HepG2 (cell line): Measurements from ENCODE around the gene RSF1. TPM values are rescaled to one million over a fixed set of nuclear protein-coding genes. Genes with fewer than 3 reads are reported as not detected.

Source experiments
- AHR ChIP-seq: IDR thresholded peaks from 2 replicates; pipeline ENCODE4 v1.6.1; 2018; ENCODE audit warnings: missing genetic modification reagents, missing compliant biosample characterization
- REXO4 ChIP-seq: sonication (generic); formaldehyde crosslinking; IDR thresholded peaks from 2 replicates; pipeline ENCODE4 v1.8.0; 2022; ENCODE audit warnings: missing genetic modification reagents, mild to moderate bottlenecking, borderline replicate concordance
- RFX1 ChIP-seq: fragments of 450-650 bp; IDR thresholded peaks from 2 replicates; pipeline ENCODE4 v1.6.1; 2017
- SOX6 ChIP-seq, 2 experiments: fragments of 450-650 bp in 1 of 2; sonication (generic) in 1 of 2; formaldehyde crosslinking in 1 of 2; IDR thresholded peaks; 2 replicates each; pipeline versions ENCODE4 v1.4.0 to v1.6.1; 2017 to 2020; ENCODE audit warnings: antibody characterized with exemption in 1 of 2, mild to moderate bottlenecking in 1 of 2, missing genetic modification reagents in 1 of 2
- TEAD2 ChIP-seq: sonication (generic); formaldehyde crosslinking; IDR thresholded peaks from 2 replicates; pipeline ENCODE4 v1.9.0; 2021; ENCODE audit warnings: missing genetic modification reagents
- ZBTB8A ChIP-seq: sonication (generic); formaldehyde crosslinking; IDR thresholded peaks from 2 replicates; pipeline ENCODE4 v1.4.0; 2020; ENCODE audit warnings: mild to moderate bottlenecking, low read depth, missing genetic modification reagents, borderline replicate concordance
- ZNF354B ChIP-seq: sonication (generic); formaldehyde crosslinking; IDR thresholded peaks from 2 replicates; pipeline ENCODE4 v1.8.0; 2022; ENCODE audit warnings: mild to moderate bottlenecking, missing genetic modification reagents
- ZNF562 ChIP-seq: sonication (generic); formaldehyde crosslinking; IDR thresholded peaks from 2 replicates; pipeline ENCODE4 v1.8.0; 2022; ENCODE audit warnings: missing genetic modification reagents, borderline replicate concordance
- polyA plus RNA-seq, 8 experiments: library from polyadenylated mRNA; depleted of rRNA in 3 of 8; stranded (reverse) in 7 of 8; unstranded in 1 of 8; fragments of >200 nt; fragmentation: Illumina TruSeq in 4 of 8; extraction: Trizol in 4 of 8; gene quantifications; 2 replicates each; pipeline versions ENCODE4 v1.2.1 to v1.2.3, GENCODE V29; 2011 to 2016; ENCODE audit warnings: low read depth in 4 of 8, missing spikeins in 1 of 8, mixed read lengths in 1 of 8; ENCODE audit not compliant: insufficient read depth in 1 of 8
- total RNA-seq, 5 experiments: library from RNA; depleted of rRNA; stranded (reverse); fragments of >200 nt; fragmentation: Illumina TruSeq; extraction: Trizol; gene quantifications; 2 replicates each; pipeline ENCODE4 v1.2.3, GENCODE V29; 2016; ENCODE audit warnings: low read depth in 1 of 5
- TF ChIP-seq, protein P1 (sequence below): sonication (generic); formaldehyde crosslinking; IDR thresholded peaks from 2 replicates; pipeline ENCODE4 v1.9.0; 2021; ENCODE audit warnings: mild to moderate bottlenecking, missing genetic modification reagents
- TF ChIP-seq, protein P2 (sequence below), 2 experiments: fragments of 450-650 bp in 1 of 2; sonication (generic) in 1 of 2; formaldehyde crosslinking in 1 of 2; IDR thresholded peaks; 2 replicates each; pipeline versions ENCODE4 v1.6.1 to v1.8.0; 2016 to 2022; ENCODE audit warnings: antibody characterized with exemption in 1 of 2, mild to moderate bottlenecking in 1 of 2, missing genetic modification reagents in 1 of 2

RSF1 gene
- total and polyA plus RNA-seq, 2 of the 13 experiments (the other 11 are each of a cell fraction or from before 2014, with no cell fraction given), result 15.5 to 33.1 TPM

DNA sequence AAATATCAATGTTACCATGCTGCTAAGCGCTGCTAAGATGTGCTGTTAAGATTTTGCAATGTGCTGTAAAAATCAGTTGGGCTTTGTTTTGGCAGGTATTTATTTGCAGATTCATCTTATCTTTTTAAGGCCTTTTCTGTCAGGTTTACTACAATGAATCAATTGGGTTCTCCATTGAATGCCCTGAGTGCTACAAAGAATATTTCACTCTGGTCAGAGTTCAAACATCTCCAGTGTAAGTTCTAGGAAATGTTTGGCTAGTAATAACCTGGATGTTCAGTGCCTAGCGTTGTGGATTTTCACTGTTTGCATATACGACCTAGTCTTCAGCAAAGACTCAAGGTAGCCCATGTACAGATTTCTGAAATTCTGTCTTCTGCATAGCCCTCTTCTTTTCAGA lies 36.0 kb downstream of the RSF1 start (continued):
- no peak for TF ChIP-seq ZNF354B (CRISPR knock-in tag)
- no peak for TF ChIP-seq ZNF562 (CRISPR knock-in tag)
- TF ChIP-seq, protein P1, sequence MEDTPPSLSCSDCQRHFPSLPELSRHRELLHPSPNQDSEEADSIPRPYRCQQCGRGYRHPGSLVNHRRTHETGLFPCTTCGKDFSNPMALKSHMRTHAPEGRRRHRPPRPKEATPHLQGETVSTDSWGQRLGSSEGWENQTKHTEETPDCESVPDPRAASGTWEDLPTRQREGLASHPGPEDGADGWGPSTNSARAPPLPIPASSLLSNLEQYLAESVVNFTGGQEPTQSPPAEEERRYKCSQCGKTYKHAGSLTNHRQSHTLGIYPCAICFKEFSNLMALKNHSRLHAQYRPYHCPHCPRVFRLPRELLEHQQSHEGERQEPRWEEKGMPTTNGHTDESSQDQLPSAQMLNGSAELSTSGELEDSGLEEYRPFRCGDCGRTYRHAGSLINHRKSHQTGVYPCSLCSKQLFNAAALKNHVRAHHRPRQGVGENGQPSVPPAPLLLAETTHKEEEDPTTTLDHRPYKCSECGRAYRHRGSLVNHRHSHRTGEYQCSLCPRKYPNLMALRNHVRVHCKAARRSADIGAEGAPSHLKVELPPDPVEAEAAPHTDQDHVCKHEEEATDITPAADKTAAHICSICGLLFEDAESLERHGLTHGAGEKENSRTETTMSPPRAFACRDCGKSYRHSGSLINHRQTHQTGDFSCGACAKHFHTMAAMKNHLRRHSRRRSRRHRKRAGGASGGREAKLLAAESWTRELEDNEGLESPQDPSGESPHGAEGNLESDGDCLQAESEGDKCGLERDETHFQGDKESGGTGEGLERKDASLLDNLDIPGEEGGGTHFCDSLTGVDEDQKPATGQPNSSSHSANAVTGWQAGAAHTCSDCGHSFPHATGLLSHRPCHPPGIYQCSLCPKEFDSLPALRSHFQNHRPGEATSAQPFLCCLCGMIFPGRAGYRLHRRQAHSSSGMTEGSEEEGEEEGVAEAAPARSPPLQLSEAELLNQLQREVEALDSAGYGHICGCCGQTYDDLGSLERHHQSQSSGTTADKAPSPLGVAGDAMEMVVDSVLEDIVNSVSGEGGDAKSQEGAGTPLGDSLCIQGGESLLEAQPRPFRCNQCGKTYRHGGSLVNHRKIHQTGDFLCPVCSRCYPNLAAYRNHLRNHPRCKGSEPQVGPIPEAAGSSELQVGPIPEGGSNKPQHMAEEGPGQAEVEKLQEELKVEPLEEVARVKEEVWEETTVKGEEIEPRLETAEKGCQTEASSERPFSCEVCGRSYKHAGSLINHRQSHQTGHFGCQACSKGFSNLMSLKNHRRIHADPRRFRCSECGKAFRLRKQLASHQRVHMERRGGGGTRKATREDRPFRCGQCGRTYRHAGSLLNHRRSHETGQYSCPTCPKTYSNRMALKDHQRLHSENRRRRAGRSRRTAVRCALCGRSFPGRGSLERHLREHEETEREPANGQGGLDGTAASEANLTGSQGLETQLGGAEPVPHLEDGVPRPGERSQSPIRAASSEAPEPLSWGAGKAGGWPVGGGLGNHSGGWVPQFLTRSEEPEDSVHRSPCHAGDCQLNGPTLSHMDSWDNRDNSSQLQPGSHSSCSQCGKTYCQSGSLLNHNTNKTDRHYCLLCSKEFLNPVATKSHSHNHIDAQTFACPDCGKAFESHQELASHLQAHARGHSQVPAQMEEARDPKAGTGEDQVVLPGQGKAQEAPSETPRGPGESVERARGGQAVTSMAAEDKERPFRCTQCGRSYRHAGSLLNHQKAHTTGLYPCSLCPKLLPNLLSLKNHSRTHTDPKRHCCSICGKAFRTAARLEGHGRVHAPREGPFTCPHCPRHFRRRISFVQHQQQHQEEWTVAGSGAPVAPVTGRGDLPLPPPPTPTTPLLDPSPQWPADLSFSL (CRISPR knock-in tag), result no peak
- no peak for TF ChIP-seq ZBTB8A (CRISPR knock-in tag)
- no peak for TF ChIP-seq REXO4 (CRISPR knock-in tag)
- no peak for TF ChIP-seq AHR (CRISPR knock-in tag)
- TF ChIP-seq TEAD2, result no peak
- TF ChIP-seq, protein P2, sequence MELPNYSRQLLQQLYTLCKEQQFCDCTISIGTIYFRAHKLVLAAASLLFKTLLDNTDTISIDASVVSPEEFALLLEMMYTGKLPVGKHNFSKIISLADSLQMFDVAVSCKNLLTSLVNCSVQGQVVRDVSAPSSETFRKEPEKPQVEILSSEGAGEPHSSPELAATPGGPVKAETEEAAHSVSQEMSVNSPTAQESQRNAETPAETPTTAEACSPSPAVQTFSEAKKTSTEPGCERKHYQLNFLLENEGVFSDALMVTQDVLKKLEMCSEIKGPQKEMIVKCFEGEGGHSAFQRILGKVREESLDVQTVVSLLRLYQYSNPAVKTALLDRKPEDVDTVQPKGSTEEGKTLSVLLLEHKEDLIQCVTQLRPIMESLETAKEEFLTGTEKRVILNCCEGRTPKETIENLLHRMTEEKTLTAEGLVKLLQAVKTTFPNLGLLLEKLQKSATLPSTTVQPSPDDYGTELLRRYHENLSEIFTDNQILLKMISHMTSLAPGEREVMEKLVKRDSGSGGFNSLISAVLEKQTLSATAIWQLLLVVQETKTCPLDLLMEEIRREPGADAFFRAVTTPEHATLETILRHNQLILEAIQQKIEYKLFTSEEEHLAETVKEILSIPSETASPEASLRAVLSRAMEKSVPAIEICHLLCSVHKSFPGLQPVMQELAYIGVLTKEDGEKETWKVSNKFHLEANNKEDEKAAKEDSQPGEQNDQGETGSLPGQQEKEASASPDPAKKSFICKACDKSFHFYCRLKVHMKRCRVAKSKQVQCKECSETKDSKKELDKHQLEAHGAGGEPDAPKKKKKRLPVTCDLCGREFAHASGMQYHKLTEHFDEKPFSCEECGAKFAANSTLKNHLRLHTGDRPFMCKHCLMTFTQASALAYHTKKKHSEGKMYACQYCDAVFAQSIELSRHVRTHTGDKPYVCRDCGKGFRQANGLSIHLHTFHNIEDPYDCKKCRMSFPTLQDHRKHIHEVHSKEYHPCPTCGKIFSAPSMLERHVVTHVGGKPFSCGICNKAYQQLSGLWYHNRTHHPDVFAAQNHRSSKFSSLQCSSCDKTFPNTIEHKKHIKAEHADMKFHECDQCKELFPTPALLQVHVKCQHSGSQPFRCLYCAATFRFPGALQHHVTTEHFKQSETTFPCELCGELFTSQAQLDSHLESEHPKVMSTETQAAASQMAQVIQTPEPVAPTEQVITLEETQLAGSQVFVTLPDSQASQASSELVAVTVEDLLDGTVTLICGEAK (IDR thresholded peaks at IDR 0.05), result no peak
- TF ChIP-seq, protein P2 (CRISPR knock-in tag; IDR thresholded peaks at IDR 0.05), result no peak
- TF ChIP-seq SOX6 (IDR thresholded peaks at IDR 0.05), result no peak
- TF ChIP-seq SOX6 (CRISPR knock-in tag; IDR thresholded peaks at IDR 0.05), result peak; percentile 20; the same call in 1 of the 2 replicates
- no peak for TF ChIP-seq RFX1
